Measurements from ENCODE around the gene PLA2G4C. TPM values are rescaled to one million over a fixed set of nuclear protein-coding genes. Genes with fewer than 3 reads are reported as not detected.

The PLA2G4C gene
- total and polyA plus RNA-seq, 2 donors from 2014 or later = 11.0 to 16.5 TPM

DNA sequence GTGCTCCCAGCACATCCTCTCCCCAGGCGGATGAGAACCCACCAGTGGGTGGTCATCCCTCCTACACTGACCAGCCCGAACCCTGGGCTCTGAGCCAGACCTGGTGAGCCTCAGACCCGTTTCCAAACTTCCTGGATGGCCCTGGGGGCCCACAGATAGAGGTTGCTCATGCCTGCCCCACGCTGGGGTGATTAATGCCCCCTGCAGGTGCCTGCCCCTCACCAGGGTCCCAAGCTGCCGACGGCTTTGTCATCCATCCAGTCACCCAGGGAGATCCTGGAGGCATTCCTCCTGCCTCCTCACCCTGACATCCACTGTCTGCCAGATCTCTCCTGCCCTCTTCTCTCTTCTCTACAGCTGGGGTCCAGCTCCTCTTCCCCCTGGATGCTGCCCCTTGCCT is 28.4 kb upstream of the PLA2G4C start:
- TF ChIP-seq, protein P1, sequence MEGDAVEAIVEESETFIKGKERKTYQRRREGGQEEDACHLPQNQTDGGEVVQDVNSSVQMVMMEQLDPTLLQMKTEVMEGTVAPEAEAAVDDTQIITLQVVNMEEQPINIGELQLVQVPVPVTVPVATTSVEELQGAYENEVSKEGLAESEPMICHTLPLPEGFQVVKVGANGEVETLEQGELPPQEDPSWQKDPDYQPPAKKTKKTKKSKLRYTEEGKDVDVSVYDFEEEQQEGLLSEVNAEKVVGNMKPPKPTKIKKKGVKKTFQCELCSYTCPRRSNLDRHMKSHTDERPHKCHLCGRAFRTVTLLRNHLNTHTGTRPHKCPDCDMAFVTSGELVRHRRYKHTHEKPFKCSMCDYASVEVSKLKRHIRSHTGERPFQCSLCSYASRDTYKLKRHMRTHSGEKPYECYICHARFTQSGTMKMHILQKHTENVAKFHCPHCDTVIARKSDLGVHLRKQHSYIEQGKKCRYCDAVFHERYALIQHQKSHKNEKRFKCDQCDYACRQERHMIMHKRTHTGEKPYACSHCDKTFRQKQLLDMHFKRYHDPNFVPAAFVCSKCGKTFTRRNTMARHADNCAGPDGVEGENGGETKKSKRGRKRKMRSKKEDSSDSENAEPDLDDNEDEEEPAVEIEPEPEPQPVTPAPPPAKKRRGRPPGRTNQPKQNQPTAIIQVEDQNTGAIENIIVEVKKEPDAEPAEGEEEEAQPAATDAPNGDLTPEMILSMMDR (IDR thresholded peaks at IDR 0.05; ENCODE audit: borderline replicate concordance, extremely low read depth, insufficient read depth) = no peak
- Histone ChIP-seq H3K36me3 (ENCODE audit: control insufficient read depth in 2 of 3, insufficient read depth in 3 of 3, low read length in 3 of 3) (peaks cover 0 to 2% (median 0%) of the 10 kb centered on the region in 3 donors), H3K9ac (ENCODE audit: low read length in 3 of 3) (no peak overlapping the region), H3K27ac (ENCODE audit: low read depth in 2 of 2, low read length in 2 of 2) (no peak overlapping the region), H3K4me3 (ENCODE audit: low read length in 3 of 3) (no peak overlapping the region), H3K9me3 (ENCODE audit: control insufficient read depth in 2 of 3, insufficient read depth in 1 of 3, low read length in 3 of 3) (no peaks in the 10 kb centered on the region), H3K4me1 (ENCODE audit: control insufficient read depth in 2 of 3, insufficient read depth in 2 of 3, low read depth in 1 of 3, low read length in 3 of 3) (no peaks in the 10 kb centered on the region), H3K27me3 (ENCODE audit: control insufficient read depth, insufficient read depth, low read length) (no peaks in the 10 kb centered on the region)
- DNase-seq (no peak), FAIRE-seq (no peak)
- intact Hi-C loops (cut with DNase I) = no loop called here

DNA sequence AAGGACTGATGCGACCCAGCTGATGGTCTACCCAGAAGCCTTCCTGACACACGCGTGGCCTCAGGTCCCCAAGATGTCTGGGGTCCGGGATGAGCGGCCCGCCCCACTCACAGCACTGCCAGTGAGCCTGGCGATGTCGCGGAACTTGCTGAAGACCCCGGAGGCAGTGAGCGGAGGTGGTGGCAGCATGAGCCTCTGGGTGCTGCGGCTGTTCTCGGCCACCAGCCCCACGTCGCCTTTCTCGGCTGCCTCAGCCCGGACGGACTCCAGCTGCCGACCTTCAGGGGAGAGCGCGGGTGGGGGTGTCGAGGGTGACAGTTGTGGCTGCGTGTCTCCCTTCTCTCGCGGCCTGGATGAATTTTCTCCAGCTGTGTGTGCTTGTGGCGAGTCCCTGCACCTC is 26.8 kb upstream of the PLA2G4C start:
- Histone ChIP-seq H3K27me3 (ENCODE audit: control insufficient read depth, insufficient read depth, low read length) (no peaks in the 10 kb centered on the region), H3K9ac (ENCODE audit: low read length in 3 of 3) (no peak overlapping the region), H3K9me3 (ENCODE audit: control insufficient read depth in 2 of 3, insufficient read depth in 1 of 3, low read length in 3 of 3) (no peaks in the 10 kb centered on the region), H3K36me3 (ENCODE audit: control insufficient read depth in 2 of 3, insufficient read depth in 3 of 3, low read length in 3 of 3) (peaks cover 0 to 1% (median 0%) of the 10 kb centered on the region in 3 donors), H3K4me1 (ENCODE audit: control insufficient read depth in 2 of 3, insufficient read depth in 2 of 3, low read depth in 1 of 3, low read length in 3 of 3) (no peaks in the 10 kb centered on the region), H3K27ac (ENCODE audit: low read depth in 2 of 2, low read length in 2 of 2) (no peak overlapping the region), H3K4me3 (ENCODE audit: low read length in 3 of 3) (no peak overlapping the region)
- DNase-seq (no peak), FAIRE-seq (no peak)
- intact Hi-C loops (cut with DNase I) = no loop called here
- TF ChIP-seq, protein P1 (IDR thresholded peaks at IDR 0.05; ENCODE audit: borderline replicate concordance, extremely low read depth, insufficient read depth) = no peak

DNA sequence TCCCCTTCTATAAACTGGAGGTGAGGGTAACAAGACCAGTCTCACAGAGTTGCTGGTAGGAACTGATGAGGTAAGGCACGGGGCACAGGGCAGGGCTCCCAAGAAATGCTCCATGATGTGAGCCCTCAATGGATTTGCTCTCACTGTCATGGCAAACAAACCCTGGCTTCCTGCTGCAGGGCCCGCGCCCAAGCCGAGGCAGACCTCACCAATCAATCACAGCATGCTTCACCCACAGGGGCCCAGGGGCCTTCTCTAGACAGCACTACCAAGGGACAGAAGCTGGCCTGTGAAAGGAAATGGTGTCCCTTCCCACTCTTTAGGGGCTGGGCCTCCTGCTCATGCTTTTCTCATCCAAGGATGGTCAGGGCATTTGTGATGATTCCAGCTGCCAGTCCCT is 25.9 kb upstream of the PLA2G4C start:
- intact Hi-C loops (cut with DNase I) = no loop called here
- Histone ChIP-seq H3K36me3 (ENCODE audit: control insufficient read depth in 2 of 3, insufficient read depth in 3 of 3, low read length in 3 of 3) (no peaks in the 10 kb centered on the region), H3K27ac (ENCODE audit: low read depth in 2 of 2, low read length in 2 of 2) (no peak overlapping the region), H3K27me3 (ENCODE audit: control insufficient read depth, insufficient read depth, low read length) (no peaks in the 10 kb centered on the region), H3K4me3 (ENCODE audit: low read length in 3 of 3) (no peak overlapping the region), H3K9me3 (ENCODE audit: control insufficient read depth in 2 of 3, insufficient read depth in 1 of 3, low read length in 3 of 3) (no peaks in the 10 kb centered on the region), H3K9ac (ENCODE audit: low read length in 3 of 3) (no peak overlapping the region), H3K4me1 (ENCODE audit: control insufficient read depth in 2 of 3, insufficient read depth in 2 of 3, low read depth in 1 of 3, low read length in 3 of 3) (no peaks in the 10 kb centered on the region)
- TF ChIP-seq, protein P1 (IDR thresholded peaks at IDR 0.05; ENCODE audit: borderline replicate concordance, extremely low read depth, insufficient read depth) = no peak
- DNase-seq (no peak), FAIRE-seq (no peak)

DNA sequence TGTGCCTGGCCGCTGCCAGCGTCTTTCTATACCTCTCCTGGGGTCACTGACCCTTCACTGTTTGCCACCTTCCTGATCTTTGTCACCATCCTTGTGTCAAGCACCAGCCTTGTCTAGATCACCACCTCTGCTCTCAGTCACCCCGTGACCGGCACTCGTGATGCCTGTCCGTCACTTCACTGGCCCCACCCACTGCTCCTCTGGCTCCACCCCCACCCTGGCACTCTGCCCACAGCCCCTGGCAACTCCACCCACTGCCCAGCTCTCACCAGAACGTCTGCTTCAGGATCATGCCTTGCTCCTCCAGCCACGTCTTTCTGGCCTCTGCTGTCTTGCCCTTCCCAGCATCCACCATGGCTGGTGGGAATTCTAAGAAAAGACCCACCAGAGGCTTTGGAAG is 24.8 kb upstream of the PLA2G4C start:
- TF ChIP-seq, protein P1 (IDR thresholded peaks at IDR 0.05; ENCODE audit: borderline replicate concordance, extremely low read depth, insufficient read depth) = no peak
- H3K36me3 ChIP-seq (ENCODE audit: control insufficient read depth in 2 of 3, insufficient read depth in 3 of 3, low read length in 3 of 3) = no peaks in the 10 kb centered on the region
- intact Hi-C loops (cut with DNase I) = no loop called here
- DNase-seq (peak in 2 of 5 donors; percentile 17 to 51), FAIRE-seq (no peak)
- H3K9me3 ChIP-seq (ENCODE audit: control insufficient read depth in 2 of 3, insufficient read depth in 1 of 3, low read length in 3 of 3) = no peaks in the 10 kb centered on the region
- H3K4me1 ChIP-seq (ENCODE audit: control insufficient read depth in 2 of 3, insufficient read depth in 2 of 3, low read depth in 1 of 3, low read length in 3 of 3) = no peaks in the 10 kb centered on the region
- H3K27ac ChIP-seq (ENCODE audit: low read depth in 2 of 2, low read length in 2 of 2) = no peak overlapping the region
- no peak overlapping the region for H3K4me3 ChIP-seq (ENCODE audit: low read length in 3 of 3)
- H3K9ac ChIP-seq (ENCODE audit: low read length in 3 of 3) = no peak overlapping the region
- no peaks in the 10 kb centered on the region for H3K27me3 ChIP-seq (ENCODE audit: control insufficient read depth, insufficient read depth, low read length)

Data from kidney (tissue), 14 donors.